IPS DF 4.7 (cell line): ENCODE measurements around the gene PSMA5.
"Not testable (repeated sequence)": the region's sequence is repeated elsewhere in the genome, so short reads cannot be mapped to it uniquely, and the experiment has no call there.

Experiments
- DNase-seq: peaks from one replicate; pipeline ENCODE4 v3.0.0-alpha.2; 2013; ENCODE audit warnings: low spot score; ENCODE audit errors: extremely low read depth

The PSMA5 gene

DNA sequence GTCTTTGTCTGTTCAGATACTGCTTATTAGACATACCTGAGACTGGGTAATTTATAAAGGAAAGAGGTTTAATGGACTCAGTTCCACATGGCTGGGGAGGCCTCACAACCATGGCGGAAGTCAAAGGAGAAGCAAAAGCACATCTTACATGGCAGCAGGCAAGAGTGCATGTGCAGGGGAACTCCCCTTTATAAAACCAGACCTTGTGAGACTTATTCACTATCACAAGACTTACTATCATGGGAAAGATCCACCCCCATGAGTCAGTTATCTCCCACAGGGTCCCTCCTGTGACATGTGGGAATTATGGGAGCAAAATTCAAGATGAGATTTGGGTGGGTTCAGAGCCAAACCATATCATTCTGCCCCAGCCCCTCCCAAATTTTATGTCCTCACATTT, 7.1 kb upstream of the PSMA5 start:
- DNase-seq, result no peak

DNA sequence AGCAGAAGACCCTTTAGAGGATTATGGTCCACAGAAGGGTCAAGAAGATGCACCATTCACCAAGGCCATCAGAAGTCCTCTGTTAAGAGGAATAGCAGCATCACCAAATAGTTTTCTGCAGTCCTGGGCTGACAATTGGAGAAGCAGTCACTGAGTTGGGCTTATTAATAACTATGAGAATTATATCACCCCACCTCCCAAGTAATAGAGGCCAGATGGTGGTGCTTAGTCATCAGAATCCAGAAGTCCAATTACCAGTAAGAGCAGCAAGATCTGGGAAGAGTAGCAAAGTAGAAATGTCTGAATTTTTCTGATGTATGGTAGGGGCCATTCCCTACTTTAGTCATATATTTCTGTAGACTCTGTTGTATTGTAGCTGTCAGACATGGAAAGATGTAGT, 6.1 kb upstream of the PSMA5 start:
- no peak for DNase-seq

DNA sequence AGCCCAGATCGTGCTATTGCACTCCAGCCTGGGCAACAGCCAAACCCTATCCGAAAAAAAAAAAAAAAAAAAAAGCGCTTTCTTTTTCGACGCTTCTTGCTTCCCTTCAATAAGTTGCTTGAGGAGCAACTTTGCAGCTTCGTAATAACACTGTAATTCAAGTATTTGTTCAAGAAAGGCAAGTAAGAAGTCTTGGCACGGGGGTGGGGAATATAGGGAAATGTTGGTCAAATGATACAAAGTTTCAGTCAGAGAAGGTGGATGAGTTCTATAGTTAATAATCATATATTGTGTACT, 871 bp upstream of the PSMA5 start:
- DNase-seq, result no peak

DNA sequence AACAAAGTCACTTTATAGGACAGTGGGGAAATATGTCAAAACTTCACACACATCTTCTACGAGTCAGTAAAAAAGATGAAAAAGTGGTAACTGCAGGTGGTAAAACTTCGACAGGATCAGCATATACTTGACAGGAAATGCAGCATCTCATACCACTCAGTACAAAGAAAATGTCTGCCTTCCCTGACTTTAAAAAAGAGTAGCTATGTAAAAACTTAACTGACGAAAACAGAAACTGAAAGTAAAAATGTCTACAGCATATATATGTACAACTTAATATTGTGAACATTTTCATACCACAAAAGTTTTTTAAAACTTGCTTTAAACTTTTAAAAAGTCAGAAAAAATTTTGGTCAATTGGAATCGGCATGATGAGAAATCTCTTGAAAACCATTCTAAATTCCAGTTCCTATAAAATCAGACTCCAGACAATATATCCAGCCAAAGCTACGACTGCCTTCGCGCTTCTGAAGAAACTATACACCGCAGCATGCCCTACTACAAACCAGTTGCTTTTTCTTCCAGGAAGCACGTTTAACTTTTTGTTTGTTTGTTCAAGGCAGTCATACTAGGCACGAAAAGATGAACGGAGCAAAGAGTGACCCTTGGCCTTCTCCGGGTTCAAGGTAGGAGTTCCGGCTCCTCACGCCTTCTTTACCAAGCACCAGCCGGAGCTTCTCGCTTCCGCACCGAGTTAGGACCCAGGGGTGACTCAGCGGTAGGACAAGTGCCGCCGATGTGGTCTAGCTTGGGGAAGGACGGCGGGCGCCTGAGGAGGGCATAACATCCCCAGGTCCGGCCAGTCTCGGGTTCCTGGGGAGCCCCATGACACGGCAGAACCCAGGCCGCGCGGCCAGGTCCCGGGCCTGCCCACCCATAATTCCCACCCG, 612 bp downstream of the PSMA5 start:
- no peak for DNase-seq

DNA sequence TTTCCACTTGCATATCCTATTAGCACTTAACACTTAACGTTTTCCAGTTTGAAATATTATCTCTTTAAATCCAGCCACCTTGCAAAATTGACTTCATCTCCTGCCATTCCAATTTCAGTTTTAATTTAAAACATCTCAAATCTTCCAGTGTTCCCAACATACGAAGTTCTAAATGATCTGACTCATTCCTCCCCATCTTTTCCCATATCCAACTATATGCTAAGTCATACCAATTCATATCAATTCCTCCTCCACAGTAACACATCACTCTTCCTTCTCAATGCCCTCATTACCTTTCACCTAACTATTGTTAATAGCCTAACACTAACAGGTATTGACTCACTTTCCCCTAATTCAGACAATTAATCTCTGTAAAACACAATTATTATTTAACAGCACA, 2.8 kb downstream of the PSMA5 start:
- no peak for DNase-seq

DNA sequence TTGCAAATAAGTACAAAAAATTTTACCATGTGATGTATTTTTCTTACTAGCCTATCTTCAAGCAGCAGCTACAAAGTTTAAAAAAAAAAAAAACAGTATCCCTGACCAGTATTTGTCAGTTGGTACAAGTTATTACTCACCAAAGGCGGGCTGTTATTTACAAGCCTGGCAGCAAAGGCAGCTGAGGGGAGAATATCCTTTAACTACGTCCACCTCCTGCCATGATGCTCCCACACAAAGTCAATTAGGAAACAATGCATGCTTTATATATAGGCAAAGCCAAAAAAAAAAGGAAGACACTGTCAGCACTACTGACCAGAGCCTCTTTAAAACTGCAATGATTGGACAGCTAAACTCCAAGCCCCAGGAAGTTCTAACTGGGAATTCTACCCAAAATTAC, 13.7 kb downstream of the PSMA5 start:
- DNase-seq, result no peak

DNA sequence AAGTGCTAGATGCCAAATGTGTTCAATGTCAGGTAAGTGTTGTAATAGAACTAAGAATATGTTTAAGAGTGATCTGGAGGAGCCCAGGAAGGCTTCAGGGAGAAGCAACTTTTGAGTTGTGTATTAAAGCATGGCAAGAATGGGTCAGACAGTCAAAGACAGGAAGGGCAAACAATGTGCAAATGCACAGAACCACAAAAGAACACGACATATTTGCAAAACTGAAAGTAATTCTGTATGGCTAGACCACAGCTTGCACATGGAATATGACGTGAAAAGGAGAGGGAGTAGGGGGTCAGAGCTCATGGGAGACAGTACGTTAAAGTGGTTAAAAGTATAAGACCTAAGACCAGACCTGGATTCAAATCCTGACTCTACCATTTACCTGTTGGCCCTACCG, 21.4 kb downstream of the PSMA5 start:
- DNase-seq, result no peak

DNA sequence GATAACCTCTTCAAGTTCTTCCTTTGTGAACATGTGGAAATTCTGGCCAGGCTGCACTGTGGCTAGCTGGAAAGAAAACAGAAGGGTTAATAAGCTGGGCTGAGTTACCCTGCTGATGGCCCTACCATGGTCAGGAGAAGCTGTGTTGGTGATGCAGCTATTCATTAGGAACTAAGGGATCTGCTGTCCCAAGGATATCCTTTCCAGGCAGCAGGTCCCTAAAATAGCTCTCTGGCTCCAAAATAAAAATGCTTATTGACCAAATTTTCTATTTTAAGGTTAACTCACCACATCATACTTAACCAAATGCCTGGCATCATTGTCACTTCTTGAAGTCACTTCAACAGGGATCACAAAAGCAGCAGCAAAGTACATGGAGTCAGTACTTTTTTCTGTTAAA, 24.2 kb downstream of the PSMA5 start:
- DNase-seq, result no peak

DNA sequence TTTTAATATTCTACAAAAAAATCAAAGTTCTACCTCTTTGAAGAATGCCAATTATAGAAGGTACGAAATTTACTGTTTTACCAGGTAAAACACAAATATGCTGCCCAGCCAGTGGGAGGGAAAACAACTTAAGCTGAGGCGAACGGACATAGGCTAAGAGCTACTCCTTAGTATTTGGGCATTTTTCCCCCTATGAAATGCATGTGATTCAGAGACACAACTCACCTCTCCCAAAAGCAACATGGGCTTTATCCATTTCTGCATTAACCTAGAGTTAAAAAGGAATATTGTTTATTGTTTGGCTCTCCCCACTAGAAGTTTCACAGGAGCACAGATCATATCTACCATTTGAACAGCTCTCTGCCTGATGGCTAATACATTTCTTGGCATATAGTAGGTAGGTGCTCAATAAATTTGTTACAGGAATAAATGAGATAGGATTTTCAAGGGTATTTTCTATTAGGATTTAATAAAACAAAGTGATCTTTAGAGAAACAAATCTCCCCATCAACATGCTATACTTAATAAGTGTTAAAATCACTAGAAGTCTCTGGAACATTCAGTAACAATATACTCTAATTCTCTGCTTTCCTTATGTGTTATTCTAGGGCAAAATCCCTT, 26.1 kb downstream of the PSMA5 start:
- DNase-seq, result no peak

DNA sequence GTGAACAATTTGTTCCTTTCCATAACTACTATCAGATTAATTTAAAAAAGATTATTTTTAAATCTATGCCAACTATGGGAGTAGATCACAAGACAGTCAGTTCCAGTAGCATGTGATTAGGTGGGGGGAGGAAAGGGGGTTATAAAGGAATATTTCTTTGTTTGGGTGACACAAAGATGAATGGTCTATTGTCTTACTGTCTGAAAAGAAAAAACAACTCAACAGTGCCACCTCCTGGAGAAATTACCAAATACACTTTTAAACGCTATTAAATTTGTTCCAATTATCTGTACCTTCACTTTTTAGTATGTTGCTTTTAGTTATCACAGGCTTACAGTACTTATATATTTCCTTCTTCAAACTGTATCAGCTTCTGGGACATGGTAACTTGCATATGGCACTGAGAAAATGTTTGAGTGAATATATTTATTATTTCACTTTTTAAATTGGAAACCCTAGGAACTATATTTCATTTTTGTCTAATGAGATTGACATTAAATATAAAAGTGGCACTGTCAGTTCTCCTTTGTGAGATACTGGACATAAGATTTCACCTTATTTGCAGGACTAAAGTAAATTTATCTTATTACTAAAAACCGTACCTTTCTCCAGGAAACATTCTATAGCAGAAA, 26.8 kb downstream of the PSMA5 start:
- no peak for DNase-seq

DNA sequence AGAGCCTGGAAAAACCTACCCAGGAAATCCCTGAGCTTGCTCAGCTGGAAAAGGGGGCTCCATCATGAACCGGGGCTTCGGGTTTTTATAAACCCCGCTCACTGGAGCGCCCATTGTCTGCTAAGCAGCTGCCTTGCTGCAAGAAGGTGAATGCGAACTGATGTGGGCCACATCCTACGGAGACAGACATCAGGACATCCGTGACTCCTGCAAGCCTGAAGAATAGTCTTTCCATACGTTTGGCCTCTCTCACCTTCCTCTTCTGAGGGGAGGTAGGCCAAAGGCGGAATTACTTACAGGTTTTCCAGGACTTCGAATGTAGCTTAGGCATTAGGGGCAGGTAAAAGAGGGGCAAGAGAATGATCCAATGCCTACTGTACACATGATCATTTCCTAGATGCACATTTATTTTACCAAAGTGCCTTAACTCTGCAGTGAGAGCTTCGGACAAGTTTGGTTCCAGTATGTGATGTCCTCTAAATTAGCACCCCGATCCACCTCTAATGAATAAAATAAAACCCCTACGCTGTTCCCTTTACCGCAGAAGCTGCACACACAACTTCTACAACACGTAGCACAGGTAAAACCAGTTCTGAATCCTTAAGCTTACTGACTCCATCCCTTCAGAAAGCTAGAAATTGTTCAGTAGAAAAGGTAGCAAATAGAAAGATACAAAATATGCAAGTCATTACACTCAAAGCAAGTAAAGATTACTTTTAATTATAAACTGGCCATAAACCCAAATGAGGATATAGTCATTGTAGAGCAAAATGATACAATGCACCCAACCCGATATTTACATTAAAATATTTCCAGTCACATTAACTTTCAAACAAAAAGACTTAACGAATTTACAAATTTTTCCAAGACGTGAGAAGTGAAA, 27.7 kb downstream of the PSMA5 start:
- DNase-seq, result no peak

DNA sequence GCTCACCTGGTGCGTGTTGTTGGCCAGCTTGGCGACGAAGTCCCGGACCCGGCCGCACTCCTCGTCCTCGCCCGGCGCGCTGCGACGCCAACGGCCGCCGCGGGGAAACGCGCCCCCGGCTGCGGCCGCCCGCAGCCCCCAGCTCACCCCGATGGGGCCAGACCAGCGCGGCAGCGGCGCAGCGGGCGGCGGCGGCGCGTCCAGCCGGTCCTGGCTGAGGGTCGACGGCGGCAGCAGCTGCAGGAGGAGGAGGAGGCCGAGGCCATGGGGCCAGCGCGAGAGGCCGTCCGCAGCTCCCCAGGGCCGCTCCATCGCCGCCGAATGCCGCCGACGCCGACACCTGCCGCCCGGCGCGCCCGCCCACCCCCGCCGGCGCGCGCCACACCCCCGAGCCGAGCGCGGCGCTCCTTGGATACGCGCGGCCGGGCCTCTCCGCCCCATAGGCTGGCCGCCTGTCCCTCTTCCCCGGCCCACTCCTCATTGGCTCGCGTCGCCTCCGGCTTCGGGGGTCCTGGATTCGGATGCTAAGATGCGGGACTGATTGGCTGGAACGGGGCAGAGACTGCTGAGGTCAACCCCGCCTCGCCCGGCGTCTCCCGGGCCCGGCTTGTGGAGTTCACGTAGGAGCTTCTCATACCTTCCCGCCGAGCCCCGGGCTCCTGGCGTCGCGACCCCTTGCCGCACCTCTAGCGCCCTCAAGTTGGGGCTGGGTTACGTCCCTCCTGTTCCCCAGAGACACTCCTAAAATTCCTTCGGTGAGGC, 28.5 kb downstream of the PSMA5 start, which contains the start of gene SORT1:
SORT1 (minus strand) TSS at position 338 of the 762 bp plus-strand sequence; CDS start at position 312, 26 bp downstream.
- peak; percentile 91 for DNase-seq

DNA sequence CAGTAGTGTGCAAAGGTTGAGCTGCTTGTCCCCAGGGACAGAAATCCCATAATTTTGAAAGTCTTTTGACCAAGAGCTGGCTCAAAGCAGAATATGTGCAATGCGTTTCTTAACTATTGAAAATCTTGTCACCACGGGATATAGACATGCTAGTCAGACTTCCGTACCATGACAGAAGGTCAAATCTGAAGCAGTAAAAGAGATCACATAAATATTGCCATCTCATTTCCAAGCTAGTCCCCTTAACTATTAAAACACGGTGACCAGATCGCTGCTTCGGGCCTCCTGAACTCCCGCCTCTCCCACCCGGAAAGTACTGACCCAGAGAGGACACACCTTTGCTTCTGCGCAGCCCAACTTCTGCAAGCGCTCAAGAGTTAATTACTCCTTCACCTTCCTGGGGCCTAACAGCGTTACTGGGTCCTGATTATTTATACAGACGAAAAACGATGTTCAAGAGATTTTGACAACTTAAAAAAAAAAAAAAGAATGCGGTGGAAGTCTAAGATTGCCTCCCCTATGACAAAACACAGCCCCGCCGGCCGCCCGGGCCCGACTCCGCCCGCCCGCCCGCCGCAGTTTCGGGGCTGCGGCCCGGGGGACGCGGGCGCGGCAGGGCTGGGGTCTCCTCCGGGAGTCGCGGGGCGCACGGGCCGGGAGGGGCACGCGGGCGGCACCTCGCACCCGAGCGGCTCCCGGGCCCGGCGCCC, 29.2 kb downstream of the PSMA5 start:
- no peak for DNase-seq

DNA sequence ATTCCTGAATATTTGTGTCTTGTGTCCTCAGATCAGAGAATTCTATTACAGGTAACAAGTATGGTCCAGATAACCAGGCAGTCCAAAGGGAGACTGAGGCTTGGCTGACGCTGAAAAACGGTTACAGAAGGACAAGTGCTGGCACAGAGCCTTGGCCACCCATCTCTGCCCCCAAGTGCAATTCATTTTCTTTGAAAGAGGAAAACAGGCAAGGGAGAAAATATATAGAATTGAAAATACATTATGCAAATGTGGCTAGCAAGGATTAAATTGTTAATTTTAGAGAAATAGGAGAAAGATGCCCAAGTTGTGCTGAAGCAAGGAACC, 29.8 kb downstream of the PSMA5 start:
- DNase-seq, result no peak

DNA sequence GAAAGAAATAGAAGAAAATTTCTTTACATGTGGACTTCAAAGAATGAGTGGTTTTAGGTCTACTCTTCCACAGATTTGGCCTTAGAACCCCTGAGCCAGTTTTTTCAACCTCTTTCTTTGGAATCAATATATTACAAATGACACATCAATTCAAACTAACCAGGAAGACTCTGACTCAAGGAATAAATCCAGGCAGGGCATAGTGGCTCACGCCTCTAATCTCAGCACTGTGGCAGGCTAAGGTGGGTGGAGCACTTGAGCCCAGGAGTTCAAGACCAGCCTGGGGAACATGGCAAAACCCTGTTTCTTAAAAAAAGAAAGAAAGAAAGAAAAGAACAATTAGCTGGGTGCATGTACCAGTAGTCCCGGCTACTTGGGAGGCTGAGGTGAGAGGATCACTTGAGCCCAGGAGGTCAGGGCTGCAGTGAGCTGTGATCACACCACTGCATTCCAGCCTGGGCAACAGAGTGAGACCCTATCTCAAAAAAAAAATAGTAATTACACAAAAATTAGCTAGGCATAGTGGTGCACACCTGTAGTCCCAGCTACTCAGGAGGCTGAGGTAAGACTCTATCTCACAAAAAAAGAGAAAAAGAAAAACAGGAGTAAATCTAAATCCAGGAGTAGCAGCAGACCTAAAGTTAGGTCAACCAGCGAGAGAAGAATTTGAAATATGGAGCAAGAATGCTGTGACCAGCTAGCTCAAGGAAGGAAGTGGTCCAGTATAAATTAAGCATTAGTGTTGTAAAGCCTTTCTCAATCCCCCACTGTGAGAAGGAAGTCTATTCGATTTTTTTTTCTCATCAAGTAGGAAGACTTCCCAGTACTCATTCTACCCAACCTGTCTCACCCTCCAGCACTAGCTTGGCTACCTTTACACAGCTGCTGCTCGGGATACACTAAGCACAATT, 30.4 kb downstream of the PSMA5 start:
- no peak for DNase-seq

DNA sequence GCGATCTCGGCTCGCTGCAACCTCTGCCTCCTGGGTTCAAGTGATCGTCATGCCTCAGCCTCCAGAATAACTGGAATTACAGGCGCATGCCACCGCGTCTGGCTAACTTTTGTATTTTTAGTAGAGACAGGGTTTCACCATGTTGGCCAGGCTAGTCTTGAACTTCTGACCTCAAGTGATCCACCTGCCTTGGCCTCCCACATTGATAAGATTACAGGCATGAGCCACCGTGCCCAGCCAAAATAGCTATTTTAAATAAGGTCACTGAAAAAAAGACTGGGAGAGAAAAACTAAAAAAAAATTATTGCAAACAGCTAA, 31.0 kb downstream of the PSMA5 start:
- not testable (repeated sequence) for DNase-seq

DNA sequence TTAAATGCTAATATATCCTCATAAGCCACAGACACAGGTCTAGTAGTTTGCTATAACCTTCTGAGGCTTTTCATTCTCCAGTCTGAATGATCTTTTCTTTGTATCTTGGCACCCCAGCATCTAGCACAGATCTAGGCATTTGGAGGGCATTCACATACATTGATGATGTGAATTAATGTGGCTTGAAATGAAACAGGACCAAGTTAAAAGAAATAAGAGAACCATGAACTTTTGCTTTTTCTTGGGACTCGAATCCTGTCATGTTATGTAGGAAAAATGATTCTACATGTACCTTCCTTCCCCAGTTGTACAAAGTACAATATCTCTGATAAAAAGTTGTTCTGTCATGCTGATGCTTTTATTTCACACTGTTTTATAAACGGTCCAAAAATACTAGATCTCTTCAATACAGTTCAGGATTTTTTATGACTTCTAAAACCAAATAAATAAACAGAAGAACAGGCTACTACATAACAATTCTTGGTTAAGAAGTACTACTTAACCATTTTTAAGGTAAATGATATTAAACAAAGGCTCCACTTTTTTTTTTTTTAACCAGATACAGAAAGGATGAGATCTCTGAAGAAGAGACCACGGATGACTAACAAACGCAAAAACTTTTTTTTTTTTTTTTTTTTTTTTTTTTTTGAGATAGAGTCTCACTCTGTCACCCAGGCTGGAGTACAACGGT, 31.5 kb downstream of the PSMA5 start:
- no peak for DNase-seq

DNA sequence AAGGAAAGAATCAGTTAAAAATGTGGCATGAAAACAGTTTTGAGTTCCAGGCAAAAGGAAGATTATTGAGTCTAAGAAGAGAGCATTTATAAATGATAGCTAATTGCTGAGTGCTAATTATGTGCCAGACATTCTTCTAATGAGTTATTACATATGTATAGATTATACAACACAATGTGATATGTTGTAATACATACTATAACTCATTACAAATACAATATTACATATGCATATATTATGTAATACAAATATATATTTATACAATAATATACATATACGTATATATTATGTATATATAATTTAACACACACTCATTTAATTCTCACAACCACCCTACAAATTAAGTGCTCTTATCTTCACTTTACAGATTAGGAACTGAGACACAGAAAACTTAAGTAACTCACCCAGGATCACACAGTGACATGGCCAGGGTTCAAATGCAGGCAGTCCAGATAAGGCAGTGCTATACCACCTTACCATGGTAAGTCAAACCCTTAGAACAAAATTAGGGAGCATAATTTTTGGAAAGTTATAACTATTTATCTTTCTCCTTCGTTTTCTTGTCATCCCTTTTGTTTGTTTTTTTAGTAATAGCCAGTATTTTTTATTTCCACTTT, 32.5 kb downstream of the PSMA5 start:
- no peak for DNase-seq
